Skeletal muscle tissue (tissue), 4 donors: ENCODE measurements around the gene FOXD4. TPM values are rescaled to one million over a fixed set of nuclear protein-coding genes. Genes with fewer than 3 reads are reported as not detected.
"Not testable (repeated sequence)": the region's sequence is repeated elsewhere in the genome, so short reads cannot be mapped to it uniquely, and the experiment has no call there.

ENCODE experiments used
- H3K27ac ChIP-seq: one replicate; pipeline ENCODE4 v1.7.0; 2013; ENCODE audit warnings: mild to moderate bottlenecking, low read depth, low read length, inconsistent platforms
- H3K27me3 ChIP-seq, 3 donors: one replicate each; pipeline ENCODE4 v1.7.0; 2013; ENCODE audit warnings: low read length in 3 of 3; ENCODE audit not compliant: control insufficient read depth in 3 of 3, insufficient read depth in 3 of 3
- H3K36me3 ChIP-seq, 3 donors: one replicate each; pipeline ENCODE4 v1.7.0; 2013; ENCODE audit warnings: low read length in 3 of 3; ENCODE audit not compliant: control insufficient read depth in 3 of 3, insufficient read depth in 3 of 3
- H3K4me1 ChIP-seq, 3 donors: one replicate each; pipeline ENCODE4 v1.7.0; 2013; ENCODE audit warnings: low read length in 3 of 3, mild to moderate bottlenecking in 3 of 3; ENCODE audit not compliant: control insufficient read depth in 3 of 3, insufficient read depth in 3 of 3
- H3K4me3 ChIP-seq, 3 donors: one replicate each; pipeline ENCODE4 v1.7.0; 2013; ENCODE audit warnings: low read length in 3 of 3
- H3K9ac ChIP-seq, 3 donors: one replicate each; pipeline ENCODE4 v1.7.0; 2013; ENCODE audit warnings: low read length in 3 of 3, mild to moderate bottlenecking in 3 of 3, moderate library complexity in 2 of 3, low read depth in 1 of 3
- H3K9me3 ChIP-seq, 3 donors: one replicate each; pipeline ENCODE4 v1.7.0; 2013; ENCODE audit warnings: low read length in 3 of 3; ENCODE audit not compliant: control insufficient read depth in 3 of 3
- total RNA-seq: library from RNA; depleted of rRNA; stranded (reverse); fragments of >200 nt; gene quantifications from one replicate; pipeline ENCODE4 v1.2.3, GENCODE V29; 2014
- donor health status: Osteomylitis.

Gene FOXD4
- total RNA-seq, 1 donor from 2014 or later, result 0.52 TPM

GRCh38 chr9:93909-94308 lies 24.3 kb downstream of the FOXD4 start:
- H3K27me3 ChIP-seq, H3K4me1 ChIP-seq: not testable (repeated sequence)

DNA sequence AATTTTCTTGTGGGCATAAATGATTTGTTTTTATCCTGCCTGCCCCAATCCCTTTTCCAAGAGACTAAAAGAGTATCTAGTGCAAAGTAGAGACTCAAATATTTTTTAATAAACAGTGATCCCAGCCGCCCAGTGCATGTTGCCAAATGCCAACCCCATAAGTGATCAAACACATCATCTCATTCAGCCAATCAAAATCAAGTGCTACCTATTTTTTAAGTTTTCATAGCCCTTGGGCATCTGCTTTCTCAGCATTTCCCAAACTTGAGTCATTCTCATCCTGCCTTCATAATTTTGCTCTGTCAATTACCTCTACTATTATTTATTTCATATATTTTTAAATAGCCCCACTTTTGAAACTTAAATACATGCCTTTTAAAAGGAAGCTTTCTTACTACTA lies 27.4 kb downstream of the FOXD4 start:
- H3K4me3 ChIP-seq, H3K9ac ChIP-seq, H3K4me1 ChIP-seq, H3K27ac ChIP-seq, H3K27me3 ChIP-seq, H3K9me3 ChIP-seq, H3K36me3 ChIP-seq: not testable (repeated sequence)

More at GRCh38 chr9:93909-94308, 24.3 kb downstream of the FOXD4 start:
- not testable (repeated sequence) for H3K36me3 ChIP-seq, H3K27ac ChIP-seq, H3K4me3 ChIP-seq, H3K9ac ChIP-seq, H3K9me3 ChIP-seq

DNA sequence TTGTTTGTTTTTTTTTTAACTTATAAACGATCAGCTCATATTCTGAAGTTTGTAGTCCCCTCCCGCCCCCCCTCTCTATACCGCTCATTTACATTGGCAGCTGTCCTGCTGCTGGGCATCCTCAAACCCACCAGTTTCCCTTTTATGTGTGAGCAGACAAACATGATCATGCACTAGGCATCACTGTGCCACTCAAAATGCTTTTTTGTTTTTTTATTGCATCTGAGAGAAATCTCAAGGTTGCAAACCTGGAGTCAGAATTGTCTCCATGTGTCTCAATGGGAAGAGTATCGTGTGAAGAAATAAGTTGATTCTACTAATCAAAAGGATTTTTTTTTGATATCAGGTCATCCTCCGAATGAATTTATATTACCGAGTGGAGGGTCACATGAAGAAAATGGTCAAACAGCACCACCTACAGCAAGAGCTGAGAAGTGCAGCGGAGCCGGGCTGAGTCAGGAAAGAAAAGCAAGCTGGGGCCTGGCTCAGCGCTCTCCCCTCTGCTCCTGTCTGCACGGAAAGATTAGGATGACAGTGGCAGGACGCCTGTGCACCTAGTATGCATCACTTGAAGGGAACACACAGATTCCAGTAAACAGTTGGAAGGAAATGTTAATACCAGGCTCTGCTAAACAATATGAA lies 29.7 kb downstream of the FOXD4 start:
- not testable (repeated sequence) for H3K9me3 ChIP-seq, H3K4me3 ChIP-seq, H3K4me1 ChIP-seq, H3K9ac ChIP-seq, H3K36me3 ChIP-seq, H3K27me3 ChIP-seq, H3K27ac ChIP-seq

- H3K9me3 ChIP-seq, H3K9ac ChIP-seq, H3K27ac ChIP-seq, H3K4me1 ChIP-seq, H3K36me3 ChIP-seq, H3K4me3 ChIP-seq, H3K27me3 ChIP-seq: not testable (repeated sequence)
Measured at GRCh38 chr9:87860-88259, 30.4 kb downstream of the FOXD4 start.

- not testable (repeated sequence) for H3K9ac ChIP-seq, H3K36me3 ChIP-seq, H3K4me3 ChIP-seq, H3K9me3 ChIP-seq, H3K27ac ChIP-seq, H3K4me1 ChIP-seq, H3K27me3 ChIP-seq
Measured at GRCh38 chr9:87105-87504, 31.1 kb downstream of the FOXD4 start.

GRCh38 chr9:86697-87096 lies 31.5 kb downstream of the FOXD4 start:
- H3K9ac ChIP-seq, H3K36me3 ChIP-seq, H3K4me1 ChIP-seq, H3K27ac ChIP-seq, H3K9me3 ChIP-seq, H3K27me3 ChIP-seq, H3K4me3 ChIP-seq: not testable (repeated sequence)

DNA sequence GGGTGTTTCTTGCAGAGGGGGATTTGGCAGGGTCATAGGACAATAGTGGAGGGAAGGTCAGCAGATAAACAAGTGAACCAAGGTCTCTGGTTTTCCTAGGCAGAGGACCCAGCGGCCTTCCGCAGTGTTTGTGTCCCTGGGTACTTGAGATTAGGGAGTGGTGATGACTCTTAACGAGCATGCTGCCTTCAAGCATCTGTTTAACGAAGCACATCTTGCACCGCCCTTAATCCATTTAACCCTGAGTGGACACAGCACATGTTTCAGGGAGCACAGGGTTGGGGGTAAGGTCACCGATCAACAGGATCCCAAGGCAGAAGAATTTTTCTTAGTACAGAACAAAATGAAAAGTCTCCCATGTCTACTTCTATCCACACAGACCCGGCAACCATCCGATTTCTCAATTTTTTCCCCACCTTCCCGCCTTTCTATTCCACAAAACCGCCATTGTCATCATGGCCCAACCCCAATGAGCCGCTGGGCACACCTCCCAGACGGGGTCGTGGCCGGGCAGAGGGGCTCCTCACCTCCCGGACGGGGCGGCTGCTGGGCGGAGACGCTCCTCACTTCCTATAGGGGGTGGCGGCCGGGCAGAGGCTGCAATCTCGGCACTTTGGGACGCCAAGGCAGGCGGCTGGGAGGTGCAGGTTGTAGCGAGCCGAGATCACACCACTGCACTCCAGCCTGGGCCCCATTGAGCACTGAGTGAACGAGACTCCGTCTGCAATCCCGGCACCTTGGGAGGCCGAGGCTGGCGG lies 35.1 kb downstream of the FOXD4 start:
- H3K4me1 ChIP-seq, H3K27me3 ChIP-seq, H3K36me3 ChIP-seq, H3K27ac ChIP-seq, H3K4me3 ChIP-seq, H3K9ac ChIP-seq, H3K9me3 ChIP-seq: not testable (repeated sequence)

- not testable (repeated sequence) for H3K27me3 ChIP-seq, H3K27ac ChIP-seq, H3K9me3 ChIP-seq, H3K9ac ChIP-seq, H3K4me3 ChIP-seq, H3K36me3 ChIP-seq, H3K4me1 ChIP-seq
Measured at GRCh38 chr9:78333-78732, 39.9 kb downstream of the FOXD4 start.

GRCh38 chr9:76389-76788 lies 41.8 kb downstream of the FOXD4 start:
- not testable (repeated sequence) for H3K27me3 ChIP-seq, H3K4me3 ChIP-seq, H3K4me1 ChIP-seq, H3K9ac ChIP-seq, H3K9me3 ChIP-seq, H3K27ac ChIP-seq, H3K36me3 ChIP-seq

DNA sequence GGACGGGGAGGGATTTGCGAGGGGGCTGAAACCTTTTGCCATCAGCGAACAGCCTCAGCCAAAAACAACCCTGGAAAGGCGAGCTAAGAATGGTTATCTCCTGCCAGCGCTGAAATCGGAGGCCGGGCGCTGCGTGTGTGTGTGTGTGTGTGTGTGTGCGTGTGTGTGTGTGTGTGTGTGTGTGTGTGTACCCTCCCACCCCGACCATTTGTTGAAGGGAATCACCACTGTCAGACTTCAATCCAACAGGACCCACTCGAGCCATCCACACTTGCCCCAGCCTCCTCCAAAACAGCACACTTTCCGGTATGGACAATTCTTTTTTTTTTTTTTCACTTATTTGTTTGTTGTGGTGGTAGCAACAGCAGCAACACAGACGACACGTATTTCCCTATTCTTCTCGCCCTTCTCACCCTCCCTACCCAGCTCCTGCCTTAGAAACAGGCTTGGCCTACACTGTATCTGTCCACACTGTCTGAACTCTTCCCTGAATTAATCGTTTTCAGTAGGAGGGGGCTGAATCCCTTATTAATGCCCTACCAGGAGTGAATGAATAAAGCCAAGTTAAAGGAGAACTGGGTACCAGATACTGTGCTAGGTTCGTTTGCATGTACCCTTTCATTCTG lies 44.2 kb downstream of the FOXD4 start:
- H3K9me3 ChIP-seq, H3K9ac ChIP-seq, H3K4me3 ChIP-seq, H3K27ac ChIP-seq, H3K36me3 ChIP-seq, H3K4me1 ChIP-seq, H3K27me3 ChIP-seq: not testable (repeated sequence)
